HG02571 (cell line): ENCODE results near the gene PSAPL1.

Source experiments
- ATAC-seq: cut with Tn5 transposase; IDR thresholded peaks from one replicate; pipeline ENCODE4 v1.9.1; 2021; ENCODE audit warnings: mild to moderate bottlenecking, moderate library complexity; ENCODE audit not compliant: unreplicated experiment

PSAPL1 gene

GRCh38 chr4:7398104-7398423 lies 36.7 kb downstream of the PSAPL1 start:
- ATAC-seq: no peak

GRCh38 chr4:7397206-7398103 lies 37.3 kb downstream of the PSAPL1 start:
- ATAC-seq: no peak

GRCh38 chr4:7396186-7396910 lies 38.4 kb downstream of the PSAPL1 start:
- no peak for ATAC-seq

GRCh38 chr4:7395645-7396044 lies 39.1 kb downstream of the PSAPL1 start:
- no peak for ATAC-seq

GRCh38 chr4:7394681-7395451 lies 39.9 kb downstream of the PSAPL1 start:
- ATAC-seq: no peak

GRCh38 chr4:7393601-7394575 lies 40.8 kb downstream of the PSAPL1 start:
- no peak for ATAC-seq

- ATAC-seq: no peak
Measured at GRCh38 chr4:7392438-7393421, 42.0 kb downstream of the PSAPL1 start.

GRCh38 chr4:7391637-7392437 lies 42.9 kb downstream of the PSAPL1 start:
- ATAC-seq: no peak

GRCh38 chr4:7390906-7391636 lies 43.7 kb downstream of the PSAPL1 start:
- no peak for ATAC-seq

GRCh38 chr4:7390336-7390735 lies 44.4 kb downstream of the PSAPL1 start:
- ATAC-seq: no peak

GRCh38 chr4:7389719-7390118 lies 45.0 kb downstream of the PSAPL1 start:
- no peak for ATAC-seq

GRCh38 chr4:7389101-7389701 lies 45.5 kb downstream of the PSAPL1 start:
- ATAC-seq: no peak

- ATAC-seq: no peak
Measured at GRCh38 chr4:7388627-7389026, 46.1 kb downstream of the PSAPL1 start.

GRCh38 chr4:7387925-7388324 lies 46.8 kb downstream of the PSAPL1 start:
- ATAC-seq: no peak

GRCh38 chr4:7384929-7385890 lies 49.5 kb downstream of the PSAPL1 start:
- no peak for ATAC-seq
